Activated B cell treated with CpG ODN at 0.5 μM for 24 hours (primary cell): ENCODE data around the gene PREX1. TPM values are rescaled to one million over a fixed set of nuclear protein-coding genes. Genes with fewer than 3 reads are reported as not detected.

ENCODE experiments used
- ATAC-seq: fragments of 200-7000 bp; cut with Tn5 transposase; one replicate; pipeline ENCODE4 v1.10.0; 2021; ENCODE audit warnings: low read depth, mild to moderate bottlenecking, moderate library complexity
- CTCF ChIA-PET: fragments of 350-600 bp; sonication (Branson Sonifier 250); formaldehyde crosslinking; loops from one replicate; lab custom pipeline; 2021; ENCODE audit warnings: antibody characterized with exemption; lab: Charles Lee
- POLR2A ChIA-PET: fragments of 350-600 bp; sonication (Branson Sonifier 250); formaldehyde crosslinking; loops from one replicate; lab custom pipeline; 2021; ENCODE audit warnings: antibody characterized with exemption; lab: Charles Lee
- DNase-seq: peaks from one replicate; pipeline ENCODE4 v3.0.0; 2022
- H3K27ac Mint-ChIP-seq: one replicate; pipeline ENCODE4 v1.8.0; 2020; ENCODE audit warnings: mixed read lengths
- H3K27me3 Mint-ChIP-seq: one replicate; pipeline ENCODE4 v1.8.0; 2021; ENCODE audit warnings: mixed read lengths
- H3K36me3 Mint-ChIP-seq: one replicate; pipeline ENCODE4 v1.8.0; 2021; ENCODE audit warnings: low read depth, mixed read lengths
- H3K4me1 Mint-ChIP-seq: one replicate; pipeline ENCODE4 v1.8.0; 2021; ENCODE audit warnings: mixed read lengths
- H3K4me3 Mint-ChIP-seq: one replicate; pipeline ENCODE4 v1.8.0; 2020; ENCODE audit warnings: mild to moderate bottlenecking, mixed read lengths
- H3K9me3 Mint-ChIP-seq: one replicate; pipeline ENCODE4 v1.8.0; 2020; ENCODE audit warnings: mixed read lengths
- CTCF ChIP-seq: fragments of 200-600 bp; IDR thresholded peaks from one replicate; pipeline ENCODE4 v1.8.0; 2022; ENCODE audit warnings: antibody characterized with exemption, mild to moderate bottlenecking
- intact Hi-C: fragments of 100-400 bp; cut with micrococcal nuclease; formaldehyde crosslinking; loops from one replicate; pipeline ENCODE4 v1.15.1; 2024
- total RNA-seq: library from RNA; stranded (reverse); gene quantifications from 2 replicates; pipeline ENCODE4 v1.2.3, GENCODE V29; 2022

PREX1 gene
- total RNA-seq, 1 donor from 2014 or later: 71.4 TPM

DNA sequence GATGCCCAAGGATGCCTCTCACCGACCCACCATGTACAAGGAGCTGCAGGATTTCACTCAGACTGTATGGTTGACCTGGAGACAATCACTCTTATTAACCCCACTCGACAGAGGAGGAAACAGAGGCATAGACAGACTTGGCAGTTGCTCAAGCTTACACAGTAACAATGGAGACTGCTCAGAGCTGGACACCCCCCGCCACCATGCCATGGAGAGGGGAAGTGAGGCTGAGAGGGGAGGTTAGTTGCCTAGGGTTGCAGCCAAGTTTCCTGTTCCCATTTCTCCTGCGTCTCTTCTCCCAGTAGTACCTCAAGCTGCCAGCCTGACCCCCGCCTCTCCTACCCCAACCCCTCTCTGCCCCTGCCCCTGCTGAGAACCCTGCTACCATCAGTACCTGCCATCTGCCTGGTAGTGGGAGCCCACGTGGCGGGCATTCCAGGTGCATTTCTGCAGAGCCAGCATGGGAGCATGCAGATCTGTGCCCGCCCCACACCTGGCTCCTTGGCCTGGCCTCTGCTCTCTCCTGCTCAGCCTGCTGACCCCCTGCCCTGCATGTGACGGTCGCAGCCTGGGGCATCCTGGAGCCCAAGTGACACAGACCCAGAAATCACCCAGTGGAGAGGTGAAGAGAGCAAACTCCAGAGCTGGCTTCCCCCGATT, 157.7 kb downstream of the PREX1 start:
- Mint-ChIP-seq H3K27me3 (no peaks in the 10 kb centered on the region), H3K27ac (no peak overlapping the region), H3K36me3 (peaks cover 83% of the 10 kb centered on the region), H3K9me3 (peaks cover 2% of the 10 kb centered on the region), H3K4me3 (no peak overlapping the region), H3K4me1 (no peaks in the 10 kb centered on the region)
- POLR2A ChIA-PET: no interaction called here
- CTCF ChIA-PET: no interaction called here
- no peak for TF ChIP-seq CTCF
- no peak for DNase-seq
- intact Hi-C loops: no loop called here
- ATAC-seq: no peak

DNA sequence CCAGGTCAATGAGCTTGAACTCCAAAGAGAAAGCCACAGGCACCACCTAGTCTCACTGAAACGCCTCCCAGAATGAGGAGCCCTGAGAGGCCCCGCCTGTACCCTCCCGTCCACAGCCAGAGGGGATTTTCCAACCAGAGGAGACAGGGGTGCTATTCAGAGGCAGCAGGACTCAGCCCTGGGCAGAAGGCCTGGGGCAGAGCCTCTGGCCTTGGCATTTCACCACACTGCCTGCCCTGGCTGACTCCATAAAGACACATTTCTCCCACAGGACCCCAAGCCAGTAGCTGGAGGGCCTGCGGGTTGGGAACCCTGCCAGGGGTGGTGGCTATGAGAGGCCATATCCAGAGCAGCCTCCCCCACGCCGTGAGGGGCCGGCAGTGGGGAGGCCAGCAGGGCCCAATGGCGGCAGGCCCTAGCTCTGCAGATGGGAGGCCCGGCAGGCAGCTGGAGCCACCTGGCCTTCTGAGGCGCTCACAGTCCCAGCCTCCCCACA, 159.3 kb downstream of the PREX1 start:
- H3K27ac Mint-ChIP-seq: no peak overlapping the region
- no peaks in the 10 kb centered on the region for H3K27me3 Mint-ChIP-seq
- no peaks in the 10 kb centered on the region for H3K4me1 Mint-ChIP-seq
- peaks cover 2% of the 10 kb centered on the region for H3K9me3 Mint-ChIP-seq
- H3K4me3 Mint-ChIP-seq: no peak overlapping the region
- no peak for TF ChIP-seq CTCF
- intact Hi-C loops: no loop called here
- H3K36me3 Mint-ChIP-seq: peaks cover 76% of the 10 kb centered on the region
- CTCF ChIA-PET: no interaction called here
- DNase-seq (no peak), ATAC-seq (no peak)
- POLR2A ChIA-PET: no interaction called here

- intact Hi-C loops: no loop called here
- ATAC-seq (no peak), DNase-seq (no peak)
- no peak for TF ChIP-seq CTCF
- Mint-ChIP-seq H3K36me3 (peaks cover 74% of the 10 kb centered on the region), H3K9me3 (peaks cover 2% of the 10 kb centered on the region), H3K27me3 (no peaks in the 10 kb centered on the region), H3K27ac (no peak overlapping the region), H3K4me3 (no peak overlapping the region), H3K4me1 (no peaks in the 10 kb centered on the region)
- POLR2A ChIA-PET: no interaction called here
- CTCF ChIA-PET: interaction anchor here (1.5 kb wide), 1 partner anchor 10 kb away, joined by 4 read pairs; no protein-coding TSS in a partner anchor
Measured at GRCh38 chr20:48667889-48668413, 159.8 kb downstream of the PREX1 start.

- Mint-ChIP-seq H3K27ac (no peak overlapping the region), H3K4me3 (no peak overlapping the region), H3K27me3 (no peaks in the 10 kb centered on the region), H3K36me3 (peaks cover 76% of the 10 kb centered on the region), H3K4me1 (no peaks in the 10 kb centered on the region), H3K9me3 (peaks cover 2% of the 10 kb centered on the region)
- DNase-seq: no peak
- intact Hi-C loops: no loop called here
- no peak for ATAC-seq
- CTCF ChIA-PET: interaction anchor here (1.5 kb wide), 1 partner anchor 10 kb away, joined by 4 read pairs; no protein-coding TSS in a partner anchor
- no peak for TF ChIP-seq CTCF
- POLR2A ChIA-PET: no interaction called here
Measured at GRCh38 chr20:48667481-48667880, 160.3 kb downstream of the PREX1 start.

DNA sequence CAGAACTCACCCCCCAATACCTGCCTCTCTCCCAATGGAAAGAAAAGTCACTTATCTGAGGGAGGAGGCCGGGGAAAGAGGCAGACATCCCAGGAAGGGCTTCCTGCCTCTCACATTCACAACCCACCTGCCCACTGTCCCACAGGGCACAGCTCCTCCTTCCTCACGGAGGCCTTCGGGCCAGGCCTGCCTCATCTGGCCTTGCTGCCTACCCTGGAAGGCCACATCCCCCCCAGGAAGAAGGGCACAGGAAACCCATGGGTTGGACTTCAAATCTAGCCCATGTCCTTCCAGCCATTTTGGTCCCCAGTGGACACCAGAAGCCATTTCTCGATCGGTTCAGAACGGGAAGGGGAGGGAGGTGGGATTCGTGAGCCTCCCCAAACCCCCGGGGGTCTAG, 162.0 kb downstream of the PREX1 start:
- H3K4me1 Mint-ChIP-seq: no peaks in the 10 kb centered on the region
- ATAC-seq: no peak
- ChIA-PET POLR2A (no interaction called here), CTCF (no interaction called here)
- no peaks in the 10 kb centered on the region for H3K9me3 Mint-ChIP-seq
- no peak for TF ChIP-seq CTCF
- intact Hi-C loops: no loop called here
- no peaks in the 10 kb centered on the region for H3K27me3 Mint-ChIP-seq
- no peak for DNase-seq
- H3K36me3 Mint-ChIP-seq: peaks cover 71% of the 10 kb centered on the region
- no peak overlapping the region for H3K27ac Mint-ChIP-seq
- no peak overlapping the region for H3K4me3 Mint-ChIP-seq
